Heart left ventricle (tissue), 13 donors: ENCODE measurements around the gene ZNF408.

Experiments used
- CTCF ChIP-seq, 12 donors: fragments of 200-600 bp; sonication (generic) in 4 of 12; IDR thresholded peaks; one replicate each; pipeline versions ENCODE4 v1.5.0 to v1.8.0; 2018 to 2022; ENCODE audit warnings: antibody characterized with exemption in 12 of 12, mild to moderate bottlenecking in 5 of 12
- POLR2A ChIP-seq, 2 donors: fragments of 450-650 bp; IDR thresholded peaks; one replicate each; pipeline ENCODE4 v1.6.1; 2017; ENCODE audit warnings: antibody characterized with exemption in 2 of 2, mild to moderate bottlenecking in 2 of 2, moderate library complexity in 2 of 2
- donor health status: ischemic (EF 13 %, LVEDD 7.1; RV severe dilation, severe dysfunction).
- donor health status: DM: no; HTN: yes; CAD: no.
- donor health status: DM: no; HTN: no; CAD: no.
- donor health status: ischemic (EF 25% LVEDD 6.9; RV normal size, moderate dysfunction).
- donor health status: ischemic (EF 25% LVEDD 5.7; RV mildly dilated, moderate dysfunction).
- donor health status: ischemic (EF 35%, LVEDD 5.7; RV mildly dilated, moderate dysfunction).
- donor health status: nonischemic (EF 11% LVEDD 7.7; RV severe dilation, severe dysfunction).
- donor health status: DM: yes; HTN: yes; CAD: no.
- donor health status: PGD.
- donor health status: ischemic (EF 29% LVEDD 5.4; RV normal size, mild dysfunction).
- donor health status: nonischemic (EF 23%, LVEDD 6.1; RV moderate dilation, normal function).

GRCh38 chr11:46697723-46698122 is 3.1 kb upstream of the ZNF408 start:
- TF ChIP-seq CTCF (IDR thresholded peaks at IDR 0.05) (no peak), POLR2A (IDR thresholded peaks at IDR 0.05) (no peak)
